ENCODE data around the gene ALDH5A1. TPM values are rescaled to one million over a fixed set of nuclear protein-coding genes. Genes with fewer than 3 reads are reported as not detected.

Gene ALDH5A1
- 0.87 and 2.2 TPM in 2 replicates for total RNA-seq

GRCh38 chr6:24494821-24495795 is at the start of gene ALDH5A1:
TSS of gene ALDH5A1 (plus strand) at chr6:24494969. CDS start at chr6:24494997, 28 bp downstream.

GRCh38 chr6:24489470-24489869 is 5.3 kb upstream of the ALDH5A1 start, which contains the start of gene GPLD1:
TSS of gene GPLD1 (minus strand) at chr6:24489578. CDS start at chr6:24489511, 67 bp downstream.

Other genes with a start within 250 kb of the ALDH5A1 start
- gene DCDC2, start 136.9 kb upstream of the ALDH5A1 start, total RNA-seq = not detected in 2 replicates
- gene MRS2, start 92.0 kb upstream of the ALDH5A1 start, total RNA-seq = 14.4 and 18.7 TPM in 2 replicates
- 0.22 and 0.43 TPM in 2 replicates for gene GPLD1, start 5.4 kb upstream of the ALDH5A1 start, total RNA-seq
- under 0.01 TPM in 1 of 2 replicates, not detected in the other for gene KIAA0319, start 151.2 kb downstream of the ALDH5A1 start, total RNA-seq
- 17.3 and 23.7 TPM in 2 replicates for gene TDP2, start 171.9 kb downstream of the ALDH5A1 start, total RNA-seq
- 4.6 and 5.1 TPM in 2 replicates for gene ACOT13, start 172.1 kb downstream of the ALDH5A1 start, total RNA-seq
- gene C6orf62, start 224.2 kb downstream of the ALDH5A1 start, total RNA-seq = 90.1 and 101 TPM in 2 replicates

Data from dermis lymphatic vessel endothelial cell (primary cell).